ENCODE measurements around the gene CRYM.
A peak's percentile ranks its signal among the peaks of the same experiment; 100 is the strongest.
"Not testable (repeated sequence)": the region's sequence is repeated elsewhere in the genome, so short reads cannot be mapped to it uniquely, and the experiment has no call there.

CRYM gene

GRCh38 chr16:21277045-21277926, 804 bp downstream of the CRYM start:
- no peak for FAIRE-seq

GRCh38 chr16:21276090-21276489, 2.0 kb downstream of the CRYM start:
- no peak for FAIRE-seq

GRCh38 chr16:21275529-21275928, 2.6 kb downstream of the CRYM start:
- FAIRE-seq: no peak

- no peak for FAIRE-seq
Observed at GRCh38 chr16:21274172-21274726, 3.8 kb downstream of the CRYM start.

GRCh38 chr16:21272763-21273162, 5.3 kb downstream of the CRYM start:
- FAIRE-seq: not testable (repeated sequence)

- FAIRE-seq: no peak
Observed at GRCh38 chr16:21272253-21272652, 5.8 kb downstream of the CRYM start.

- no peak for FAIRE-seq
Observed at GRCh38 chr16:21268236-21268635, 9.9 kb downstream of the CRYM start.

GRCh38 chr16:21267298-21267697, 10.8 kb downstream of the CRYM start:
- no peak for FAIRE-seq

GRCh38 chr16:21265104-21265837, 12.8 kb downstream of the CRYM start:
- FAIRE-seq: no peak

- FAIRE-seq: no peak
Observed at GRCh38 chr16:21264571-21265036, 13.5 kb downstream of the CRYM start.

GRCh38 chr16:21263640-21264570, 14.2 kb downstream of the CRYM start:
- FAIRE-seq: no peak

- FAIRE-seq: no peak
Observed at GRCh38 chr16:21262779-21263639, 15.1 kb downstream of the CRYM start.

GRCh38 chr16:21260870-21261791, 17.0 kb downstream of the CRYM start:
- FAIRE-seq: no peak

- no peak for FAIRE-seq
Observed at GRCh38 chr16:21257284-21257683, 20.8 kb downstream of the CRYM start.

- no peak for FAIRE-seq
Observed at GRCh38 chr16:21256636-21257035, 21.5 kb downstream of the CRYM start.

- FAIRE-seq: no peak
Observed at GRCh38 chr16:21253470-21253869, 24.6 kb downstream of the CRYM start.

GRCh38 chr16:21250072-21250923, 27.8 kb downstream of the CRYM start:
- FAIRE-seq: no peak

GRCh38 chr16:21248179-21248578, 29.9 kb downstream of the CRYM start:
- not testable (repeated sequence) for FAIRE-seq

GRCh38 chr16:21244518-21245215, 33.4 kb downstream of the CRYM start:
- peak; percentile 92 for FAIRE-seq
